ENCODE data around the gene TNNI3.
A peak's percentile ranks its signal among the peaks of the same experiment; 100 is the strongest.

TNNI3 gene

GRCh38 chr19:55197528-55197927, 40.0 kb upstream of the TNNI3 start:
- no peak overlapping the region for H3K27ac ChIP-seq (ENCODE audit: low read depth, low read length)
- H3K56ac ChIP-seq (ENCODE audit: low read length) = no peak overlapping the region
- no peak overlapping the region for H3K18ac ChIP-seq (ENCODE audit: low read length)
- no peaks in the 10 kb centered on the region for H3K79me1 ChIP-seq (ENCODE audit: low read length)
- WGBS (ENCODE audit: extremely low coverage, insufficient coverage, low lambda C conversion rate) = no CpG with 5 or more reads among the region's 4 CpGs
- no peak overlapping the region for H2BK15ac ChIP-seq (replicated peaks; ENCODE audit: low read depth)
- H3K36me3 ChIP-seq (ENCODE audit: control insufficient read depth, insufficient read depth, low read length) = no peaks in the 10 kb centered on the region
- no peak overlapping the region for H3K23ac ChIP-seq (ENCODE audit: low read length)
- H4K8ac ChIP-seq (ENCODE audit: low read depth, low read length) = no peak overlapping the region
- H4K5ac ChIP-seq (ENCODE audit: low read length) = no peak overlapping the region
- H2BK120ac ChIP-seq (ENCODE audit: low read depth, low read length) = no peak overlapping the region
- no peak overlapping the region for H3K4ac ChIP-seq (ENCODE audit: low read depth, low read length)
- peak; percentile 27 for DNase-seq
- no peak overlapping the region for H3K4me3 ChIP-seq (ENCODE audit: low read length)
- H3K9ac ChIP-seq (ENCODE audit: low read length) = no peak overlapping the region
- no peaks in the 10 kb centered on the region for H3K4me1 ChIP-seq (ENCODE audit: control insufficient read depth, low read depth, low read length)
- H3K79me2 ChIP-seq (ENCODE audit: control insufficient read depth, insufficient read depth, low read length) = no peaks in the 10 kb centered on the region
- H3K27me3 ChIP-seq (ENCODE audit: insufficient read depth, low read length, poor library complexity) = no peaks in the 10 kb centered on the region
- no peak overlapping the region for H3K4me2 ChIP-seq (ENCODE audit: low read length)
- H2AK5ac ChIP-seq (ENCODE audit: low read length) = no peak overlapping the region
- H2BK5ac ChIP-seq (ENCODE audit: low read length) = no peak overlapping the region

GRCh38 chr19:55196803-55197202, 39.3 kb upstream of the TNNI3 start:
- H3K36me3 ChIP-seq (ENCODE audit: control insufficient read depth, insufficient read depth, low read length) = no peaks in the 10 kb centered on the region
- H2AK5ac ChIP-seq (ENCODE audit: low read length) = no peak overlapping the region
- no peak overlapping the region for H3K23ac ChIP-seq (ENCODE audit: low read length)
- no peak overlapping the region for H3K18ac ChIP-seq (ENCODE audit: low read length)
- no peak overlapping the region for H2BK5ac ChIP-seq (ENCODE audit: low read length)
- no peaks in the 10 kb centered on the region for H3K79me2 ChIP-seq (ENCODE audit: control insufficient read depth, insufficient read depth, low read length)
- H3K27me3 ChIP-seq (ENCODE audit: insufficient read depth, low read length, poor library complexity) = no peaks in the 10 kb centered on the region
- H3K27ac ChIP-seq (ENCODE audit: low read depth, low read length) = no peak overlapping the region
- no peak overlapping the region for H2BK15ac ChIP-seq (replicated peaks; ENCODE audit: low read depth)
- H3K9ac ChIP-seq (ENCODE audit: low read length) = no peak overlapping the region
- no peaks in the 10 kb centered on the region for H3K4me1 ChIP-seq (ENCODE audit: control insufficient read depth, low read depth, low read length)
- no peak overlapping the region for H2BK120ac ChIP-seq (ENCODE audit: low read depth, low read length)
- no peak overlapping the region for H4K5ac ChIP-seq (ENCODE audit: low read length)
- peak; percentile 26 for DNase-seq
- H3K4me3 ChIP-seq (ENCODE audit: low read length) = no peak overlapping the region
- WGBS (ENCODE audit: extremely low coverage, insufficient coverage, low lambda C conversion rate) = no CpG with 5 or more reads among the region's 10 CpGs
- H3K4ac ChIP-seq (ENCODE audit: low read depth, low read length) = no peak overlapping the region
- no peak overlapping the region for H4K8ac ChIP-seq (ENCODE audit: low read depth, low read length)
- no peaks in the 10 kb centered on the region for H3K79me1 ChIP-seq (ENCODE audit: low read length)
- no peak overlapping the region for H3K56ac ChIP-seq (ENCODE audit: low read length)
- no peak overlapping the region for H3K4me2 ChIP-seq (ENCODE audit: low read length)

- Histone ChIP-seq H3K56ac (ENCODE audit: low read length) (no peak overlapping the region), H3K4me2 (ENCODE audit: low read length) (no peak overlapping the region), H3K36me3 (ENCODE audit: control insufficient read depth, insufficient read depth, low read length) (no peaks in the 10 kb centered on the region), H3K4me3 (ENCODE audit: low read length) (no peak overlapping the region), H3K79me2 (ENCODE audit: control insufficient read depth, insufficient read depth, low read length) (no peaks in the 10 kb centered on the region), H3K18ac (ENCODE audit: low read length) (no peak overlapping the region), H2BK15ac (replicated peaks; ENCODE audit: low read depth) (no peak overlapping the region), H3K27me3 (ENCODE audit: insufficient read depth, low read length, poor library complexity) (no peaks in the 10 kb centered on the region), H4K8ac (ENCODE audit: low read depth, low read length) (no peak overlapping the region), H3K79me1 (ENCODE audit: low read length) (no peaks in the 10 kb centered on the region), H3K23ac (ENCODE audit: low read length) (no peak overlapping the region), H3K4me1 (ENCODE audit: control insufficient read depth, low read depth, low read length) (no peaks in the 10 kb centered on the region), H3K27ac (ENCODE audit: low read depth, low read length) (no peak overlapping the region), H2BK120ac (ENCODE audit: low read depth, low read length) (no peak overlapping the region), H4K5ac (ENCODE audit: low read length) (no peak overlapping the region), H2BK5ac (ENCODE audit: low read length) (no peak overlapping the region), H2AK5ac (ENCODE audit: low read length) (no peak overlapping the region), H3K4ac (ENCODE audit: low read depth, low read length) (no peak overlapping the region), H3K9ac (ENCODE audit: low read length) (no peak overlapping the region)
- WGBS (ENCODE audit: extremely low coverage, insufficient coverage, low lambda C conversion rate) = no CpG with 5 or more reads among the region's 12 CpGs
- DNase-seq = no peak
These were observed 35.9 kb upstream of the TNNI3 start for GRCh38 chr19:55193481-55193880.

GRCh38 chr19:55189403-55189835, 31.9 kb upstream of the TNNI3 start:
- Histone ChIP-seq H3K36me3 (ENCODE audit: control insufficient read depth, insufficient read depth, low read length) (no peaks in the 10 kb centered on the region), H3K4me2 (ENCODE audit: low read length) (no peak overlapping the region), H3K4me1 (ENCODE audit: control insufficient read depth, low read depth, low read length) (no peaks in the 10 kb centered on the region), H2AK5ac (ENCODE audit: low read length) (no peak overlapping the region), H2BK120ac (ENCODE audit: low read depth, low read length) (no peak overlapping the region), H3K79me1 (ENCODE audit: low read length) (no peaks in the 10 kb centered on the region), H3K56ac (ENCODE audit: low read length) (no peak overlapping the region), H3K23ac (ENCODE audit: low read length) (no peak overlapping the region), H3K27me3 (ENCODE audit: insufficient read depth, low read length, poor library complexity) (no peaks in the 10 kb centered on the region), H3K4ac (ENCODE audit: low read depth, low read length) (no peak overlapping the region), H3K27ac (ENCODE audit: low read depth, low read length) (no peak overlapping the region), H3K4me3 (ENCODE audit: low read length) (no peak overlapping the region), H2BK5ac (ENCODE audit: low read length) (no peak overlapping the region), H3K79me2 (ENCODE audit: control insufficient read depth, insufficient read depth, low read length) (no peaks in the 10 kb centered on the region), H3K9ac (ENCODE audit: low read length) (no peak overlapping the region), H2BK15ac (replicated peaks; ENCODE audit: low read depth) (no peak overlapping the region), H3K18ac (ENCODE audit: low read length) (no peak overlapping the region), H4K5ac (ENCODE audit: low read length) (no peak overlapping the region), H4K8ac (ENCODE audit: low read depth, low read length) (no peak overlapping the region)
- WGBS (ENCODE audit: extremely low coverage, insufficient coverage, low lambda C conversion rate) = no CpG with 5 or more reads among the region's 15 CpGs
- DNase-seq = no peak

GRCh38 chr19:55188625-55189024, 31.1 kb upstream of the TNNI3 start:
- H3K9ac ChIP-seq (ENCODE audit: low read length) = no peak overlapping the region
- no peak overlapping the region for H2AK5ac ChIP-seq (ENCODE audit: low read length)
- no peaks in the 10 kb centered on the region for H3K4me1 ChIP-seq (ENCODE audit: control insufficient read depth, low read depth, low read length)
- H3K36me3 ChIP-seq (ENCODE audit: control insufficient read depth, insufficient read depth, low read length) = no peaks in the 10 kb centered on the region
- no peak overlapping the region for H4K5ac ChIP-seq (ENCODE audit: low read length)
- no peaks in the 10 kb centered on the region for H3K79me2 ChIP-seq (ENCODE audit: control insufficient read depth, insufficient read depth, low read length)
- no peaks in the 10 kb centered on the region for H3K27me3 ChIP-seq (ENCODE audit: insufficient read depth, low read length, poor library complexity)
- no peaks in the 10 kb centered on the region for H3K79me1 ChIP-seq (ENCODE audit: low read length)
- no CpG with 5 or more reads among the region's 8 CpGs for WGBS (ENCODE audit: extremely low coverage, insufficient coverage, low lambda C conversion rate)
- no peak overlapping the region for H3K23ac ChIP-seq (ENCODE audit: low read length)
- no peak for DNase-seq
- H3K4me3 ChIP-seq (ENCODE audit: low read length) = no peak overlapping the region
- H2BK120ac ChIP-seq (ENCODE audit: low read depth, low read length) = no peak overlapping the region
- no peak overlapping the region for H2BK5ac ChIP-seq (ENCODE audit: low read length)
- H3K56ac ChIP-seq (ENCODE audit: low read length) = no peak overlapping the region
- H3K18ac ChIP-seq (ENCODE audit: low read length) = no peak overlapping the region
- H2BK15ac ChIP-seq (replicated peaks; ENCODE audit: low read depth) = no peak overlapping the region
- H3K27ac ChIP-seq (ENCODE audit: low read depth, low read length) = no peak overlapping the region
- no peak overlapping the region for H4K8ac ChIP-seq (ENCODE audit: low read depth, low read length)
- no peak overlapping the region for H3K4me2 ChIP-seq (ENCODE audit: low read length)
- H3K4ac ChIP-seq (ENCODE audit: low read depth, low read length) = no peak overlapping the region

- Histone ChIP-seq H3K79me2 (ENCODE audit: control insufficient read depth, insufficient read depth, low read length) (no peaks in the 10 kb centered on the region), H2BK5ac (ENCODE audit: low read length) (no peak overlapping the region), H3K23ac (ENCODE audit: low read length) (no peak overlapping the region), H3K79me1 (ENCODE audit: low read length) (no peaks in the 10 kb centered on the region), H3K56ac (ENCODE audit: low read length) (no peak overlapping the region), H2BK15ac (replicated peaks; ENCODE audit: low read depth) (no peak overlapping the region), H3K4me3 (ENCODE audit: low read length) (no peak overlapping the region), H3K27ac (ENCODE audit: low read depth, low read length) (no peak overlapping the region), H2BK120ac (ENCODE audit: low read depth, low read length) (no peak overlapping the region), H2AK5ac (ENCODE audit: low read length) (no peak overlapping the region), H3K4ac (ENCODE audit: low read depth, low read length) (no peak overlapping the region), H3K4me2 (ENCODE audit: low read length) (no peak overlapping the region), H4K5ac (ENCODE audit: low read length) (no peak overlapping the region), H3K36me3 (ENCODE audit: control insufficient read depth, insufficient read depth, low read length) (no peaks in the 10 kb centered on the region), H4K8ac (ENCODE audit: low read depth, low read length) (no peak overlapping the region), H3K9ac (ENCODE audit: low read length) (no peak overlapping the region), H3K4me1 (ENCODE audit: control insufficient read depth, low read depth, low read length) (no peaks in the 10 kb centered on the region), H3K27me3 (ENCODE audit: insufficient read depth, low read length, poor library complexity) (no peaks in the 10 kb centered on the region), H3K18ac (ENCODE audit: low read length) (no peak overlapping the region)
- DNase-seq = no peak
- no CpG with 5 or more reads among the region's 12 CpGs for WGBS (ENCODE audit: extremely low coverage, insufficient coverage, low lambda C conversion rate)
These were observed 28.5 kb upstream of the TNNI3 start for GRCh38 chr19:55186080-55186479.

All from mesendoderm (in vitro differentiated cells).